GM12874 (cell line): Measurements from ENCODE around the gene REG1B.

Experiments used
- CTCF ChIP-seq: IDR thresholded peaks from 2 replicates; pipeline ENCODE4 v1.5.1; 2011; ENCODE audit warnings: low read depth, mild to moderate bottlenecking, control low read depth, low read length, moderate library complexity; ENCODE audit not compliant: insufficient read depth

REG1B gene

GRCh38 chr2:79084495-79085135 lies 3.2 kb downstream of the REG1B start:
- TF ChIP-seq CTCF, result no peak

- TF ChIP-seq CTCF, result no peak
Observed at GRCh38 chr2:79083597-79084251, 4.1 kb downstream of the REG1B start.

- no peak for TF ChIP-seq CTCF
Observed at GRCh38 chr2:79082987-79083386, 4.8 kb downstream of the REG1B start.

GRCh38 chr2:79071078-79071477 lies 16.7 kb downstream of the REG1B start:
- TF ChIP-seq CTCF, result no peak

- no peak for TF ChIP-seq CTCF
Observed at GRCh38 chr2:79065201-79065600, 22.6 kb downstream of the REG1B start.

- peak; percentile 25; the same call in 1 of the 2 replicates for TF ChIP-seq CTCF
Observed at GRCh38 chr2:79041032-79041448, 46.8 kb downstream of the REG1B start.

- TF ChIP-seq CTCF, result no peak
Observed at GRCh38 chr2:79039944-79040343, 47.8 kb downstream of the REG1B start.
